DMS 273 treated with DMSO at 0.1 percent for 48 hours (cell line): ENCODE data around the gene E2F7.

ENCODE experiments used
- DNase-seq: peaks from one replicate; lab custom pipeline; 2025; lab: John Stamatoyannopoulos, UW

E2F7 gene

GRCh38 chr12:77062846-77063461, 2.4 kb downstream of the E2F7 start:
- DNase-seq = no peak

- DNase-seq = no peak
Measured at GRCh38 chr12:77062396-77062795, 3.0 kb downstream of the E2F7 start.

- no peak for DNase-seq
Measured at GRCh38 chr12:77060883-77061240, 4.5 kb downstream of the E2F7 start.

- DNase-seq = no peak
Measured at GRCh38 chr12:77060136-77060882, 5.1 kb downstream of the E2F7 start.

- no peak for DNase-seq
Measured at GRCh38 chr12:77058740-77059139, 6.6 kb downstream of the E2F7 start.

- no peak for DNase-seq
Measured at GRCh38 chr12:77054851-77055250, 10.5 kb downstream of the E2F7 start.

- no peak for DNase-seq
Measured at GRCh38 chr12:77053259-77053658, 12.1 kb downstream of the E2F7 start.

- DNase-seq = peak; percentile 27
Measured at GRCh38 chr12:77049767-77050353, 15.5 kb downstream of the E2F7 start.

- DNase-seq = peak; percentile 73
Measured at GRCh38 chr12:77047341-77048109, 17.8 kb downstream of the E2F7 start.

- DNase-seq = no peak
Measured at GRCh38 chr12:77046468-77046867, 18.9 kb downstream of the E2F7 start.

- DNase-seq = no peak
Measured at GRCh38 chr12:77045183-77045582, 20.2 kb downstream of the E2F7 start.

- no peak for DNase-seq
Measured at GRCh38 chr12:77044721-77045120, 20.6 kb downstream of the E2F7 start.

- no peak for DNase-seq
Measured at GRCh38 chr12:77042833-77043232, 22.5 kb downstream of the E2F7 start.

- no peak for DNase-seq
Measured at GRCh38 chr12:77040231-77040630, 25.1 kb downstream of the E2F7 start.

- DNase-seq = no peak
Measured at GRCh38 chr12:77035226-77035625, 30.1 kb downstream of the E2F7 start.

GRCh38 chr12:77033658-77034536, 31.5 kb downstream of the E2F7 start:
- DNase-seq = no peak

- DNase-seq = no peak
Measured at GRCh38 chr12:77032406-77032805, 33.0 kb downstream of the E2F7 start.

GRCh38 chr12:77031745-77032144, 33.6 kb downstream of the E2F7 start:
- DNase-seq = no peak

- DNase-seq = no peak
Measured at GRCh38 chr12:77025782-77026314, 39.5 kb downstream of the E2F7 start.

GRCh38 chr12:77023501-77023900, 41.9 kb downstream of the E2F7 start:
- no peak for DNase-seq

- DNase-seq = no peak
Measured at GRCh38 chr12:77019920-77020319, 45.4 kb downstream of the E2F7 start.
